GM19351 (cell line): Measurements from ENCODE around the gene ZNF213.
"Not testable (repeated sequence)": the region's sequence is repeated elsewhere in the genome, so short reads cannot be mapped to it uniquely, and the experiment has no call there.

Experiments
- ATAC-seq: cut with Tn5 transposase; IDR thresholded peaks from one replicate; pipeline ENCODE4 v1.9.1; 2021; ENCODE audit warnings: mild to moderate bottlenecking, moderate library complexity; ENCODE audit not compliant: unreplicated experiment

The ZNF213 gene

DNA sequence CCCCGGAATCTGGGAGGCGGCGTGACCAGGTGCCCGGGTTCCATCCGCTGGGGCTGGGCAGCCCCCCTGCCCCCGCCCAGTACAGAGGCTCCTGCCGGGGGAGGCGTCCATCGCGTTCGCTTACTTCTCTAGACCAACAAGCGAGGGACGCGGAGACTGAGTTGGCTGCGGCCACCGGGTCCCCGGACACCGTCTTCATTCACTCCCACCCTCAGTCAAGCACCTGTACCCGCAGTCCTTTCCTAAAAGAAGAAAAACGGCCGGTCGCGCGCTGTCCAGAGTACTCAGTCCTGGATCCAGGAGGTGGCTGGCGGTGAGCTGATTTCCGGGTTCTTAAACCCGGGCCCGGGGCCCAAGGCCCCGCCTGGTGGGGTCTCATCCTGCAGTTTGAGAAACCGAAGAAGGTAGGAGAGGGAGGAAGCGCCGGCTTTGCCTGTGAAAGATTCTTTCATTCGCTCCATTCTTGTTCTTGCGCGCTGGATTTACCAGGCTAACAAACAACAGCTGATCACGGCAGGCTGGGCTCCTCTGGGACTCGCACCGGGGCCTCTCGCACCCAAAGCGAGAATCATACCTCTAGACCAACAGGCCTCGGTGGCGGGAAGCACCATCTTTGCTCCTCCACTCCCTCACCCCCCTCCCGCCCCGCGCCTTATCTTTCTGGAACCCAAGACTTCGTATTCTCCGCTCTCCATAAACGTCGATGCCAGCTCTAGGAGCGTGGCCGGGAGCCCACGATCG lies 35.8 kb downstream of the ZNF213 start:
- ATAC-seq: no peak

DNA sequence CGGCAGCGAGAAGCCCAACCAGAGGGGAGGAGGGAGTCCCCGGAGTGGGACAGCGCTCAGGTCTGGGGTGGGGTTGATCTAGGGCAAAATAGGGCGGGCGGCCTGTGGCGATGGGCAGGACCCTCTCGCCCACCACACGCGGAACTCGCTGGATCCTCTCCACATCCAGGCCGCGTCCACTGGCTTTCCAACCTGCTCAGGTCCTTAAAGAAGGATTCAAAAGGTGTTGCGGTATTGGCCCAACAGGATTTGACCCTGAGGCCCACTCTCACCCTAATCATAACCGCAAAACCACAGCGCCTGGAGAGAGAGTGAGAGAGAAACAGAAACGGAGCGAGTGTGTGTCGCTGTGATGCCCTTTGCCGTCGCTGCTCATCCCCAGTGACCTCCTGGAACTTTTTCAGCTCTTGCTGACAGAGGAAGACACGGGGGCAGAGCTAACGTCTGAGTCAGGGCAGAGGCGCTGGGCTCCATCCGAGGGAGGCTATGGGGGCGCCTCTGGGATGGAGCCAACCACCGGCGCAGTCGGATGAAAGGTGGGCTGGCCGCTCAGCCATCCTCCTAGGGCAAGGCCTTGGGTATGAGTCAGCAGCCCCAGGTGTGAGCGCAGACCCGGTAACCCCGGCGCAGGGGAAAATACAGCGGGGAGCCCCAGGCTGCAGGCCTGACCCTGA lies 36.5 kb downstream of the ZNF213 start:
- ATAC-seq: no peak

DNA sequence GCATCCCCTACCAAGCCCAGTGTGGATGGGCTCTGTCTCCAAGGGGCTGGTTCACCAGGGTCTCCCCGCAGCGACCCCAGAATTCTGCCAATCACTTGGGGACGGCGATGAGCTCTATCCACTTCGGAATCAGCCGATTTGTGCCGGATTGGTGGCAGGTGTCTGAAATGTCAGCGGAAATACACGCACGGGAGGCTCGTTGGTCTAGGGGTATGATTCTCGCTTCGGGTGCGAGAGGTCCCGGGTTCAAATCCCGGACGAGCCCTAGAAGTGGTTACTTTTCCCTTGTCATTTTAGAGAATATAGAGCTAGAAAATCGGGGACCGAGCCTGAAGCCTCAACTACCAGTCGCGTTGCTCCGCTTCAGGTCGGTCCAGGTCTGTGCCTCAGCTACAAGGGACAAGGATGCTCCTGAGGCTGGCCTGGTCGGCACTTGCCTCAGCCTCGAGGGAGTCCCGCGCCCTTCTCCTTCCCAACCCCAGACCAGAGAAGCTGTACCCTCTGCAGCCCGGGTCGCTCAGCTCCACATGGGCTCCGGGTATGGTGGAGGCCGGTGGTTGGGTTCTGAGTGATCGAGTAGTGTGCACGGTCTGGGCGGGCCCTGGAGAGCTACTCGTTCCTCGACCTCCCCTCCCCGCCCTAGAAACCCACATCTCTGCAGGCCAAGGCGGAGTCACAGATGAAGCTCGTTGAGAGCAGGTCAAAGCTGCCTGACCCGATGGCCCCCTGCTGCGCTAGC lies 37.2 kb downstream of the ZNF213 start:
- no peak for ATAC-seq

DNA sequence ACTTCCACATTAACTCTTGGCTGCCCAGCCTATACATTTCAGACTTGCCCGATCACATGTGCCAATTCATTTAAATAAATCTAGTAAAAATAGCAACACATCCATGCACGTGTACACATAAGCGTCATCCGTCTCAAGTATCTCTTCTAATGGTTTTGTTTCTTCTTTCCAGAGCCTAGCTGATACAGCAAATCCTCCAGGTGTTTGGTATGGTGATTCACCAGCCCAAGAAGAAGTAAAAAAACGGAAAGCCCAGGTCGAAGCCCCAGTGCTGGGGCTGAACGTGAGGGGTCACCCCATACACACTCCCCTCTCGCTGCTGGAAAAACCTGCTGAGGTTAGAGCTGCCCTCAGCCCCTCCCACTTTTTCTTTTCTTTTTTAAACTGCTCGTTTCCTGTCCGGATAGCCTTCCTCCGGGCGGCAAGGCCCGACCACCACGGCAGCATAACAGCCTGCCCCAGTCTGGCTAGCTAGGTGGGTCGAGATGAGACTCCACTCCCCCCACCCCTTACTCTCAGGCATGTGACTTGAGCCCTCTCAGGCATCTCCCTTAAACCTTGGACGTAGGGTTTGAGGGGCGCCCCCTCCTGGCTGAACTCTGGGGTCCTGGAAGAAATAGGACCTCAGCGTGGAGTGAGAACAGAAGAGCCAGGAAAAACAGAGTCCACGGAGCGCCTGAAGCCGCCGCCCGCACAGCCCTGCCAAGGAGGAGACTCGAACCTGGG lies 39.2 kb downstream of the ZNF213 start:
- ATAC-seq: no peak

DNA sequence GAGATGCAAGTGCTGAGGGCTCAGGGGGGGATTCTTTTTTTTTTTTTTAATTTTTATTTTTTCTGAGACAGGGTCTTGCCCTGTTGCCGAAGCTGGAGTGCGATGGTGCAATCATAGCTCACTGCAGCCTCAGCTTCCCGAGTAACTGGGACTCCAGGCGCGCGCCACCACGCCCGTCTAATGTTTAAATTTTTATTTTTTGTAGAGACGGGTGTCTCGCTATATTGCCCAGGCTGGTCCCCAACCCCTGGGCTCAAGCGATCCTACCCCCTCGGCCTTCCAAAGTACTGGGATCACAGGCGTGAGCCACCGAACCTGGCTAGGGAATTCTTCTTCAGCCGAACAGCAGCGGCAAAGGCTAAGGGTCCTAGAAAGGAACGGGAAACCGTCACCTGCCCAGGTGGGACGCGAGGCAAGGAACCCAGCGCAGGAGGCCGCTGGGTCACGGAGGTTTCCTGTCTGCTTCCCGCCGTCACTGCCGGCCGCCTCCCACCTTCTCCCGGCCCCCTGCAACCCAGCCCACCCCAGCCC lies 39.9 kb downstream of the ZNF213 start:
- ATAC-seq: no peak

DNA sequence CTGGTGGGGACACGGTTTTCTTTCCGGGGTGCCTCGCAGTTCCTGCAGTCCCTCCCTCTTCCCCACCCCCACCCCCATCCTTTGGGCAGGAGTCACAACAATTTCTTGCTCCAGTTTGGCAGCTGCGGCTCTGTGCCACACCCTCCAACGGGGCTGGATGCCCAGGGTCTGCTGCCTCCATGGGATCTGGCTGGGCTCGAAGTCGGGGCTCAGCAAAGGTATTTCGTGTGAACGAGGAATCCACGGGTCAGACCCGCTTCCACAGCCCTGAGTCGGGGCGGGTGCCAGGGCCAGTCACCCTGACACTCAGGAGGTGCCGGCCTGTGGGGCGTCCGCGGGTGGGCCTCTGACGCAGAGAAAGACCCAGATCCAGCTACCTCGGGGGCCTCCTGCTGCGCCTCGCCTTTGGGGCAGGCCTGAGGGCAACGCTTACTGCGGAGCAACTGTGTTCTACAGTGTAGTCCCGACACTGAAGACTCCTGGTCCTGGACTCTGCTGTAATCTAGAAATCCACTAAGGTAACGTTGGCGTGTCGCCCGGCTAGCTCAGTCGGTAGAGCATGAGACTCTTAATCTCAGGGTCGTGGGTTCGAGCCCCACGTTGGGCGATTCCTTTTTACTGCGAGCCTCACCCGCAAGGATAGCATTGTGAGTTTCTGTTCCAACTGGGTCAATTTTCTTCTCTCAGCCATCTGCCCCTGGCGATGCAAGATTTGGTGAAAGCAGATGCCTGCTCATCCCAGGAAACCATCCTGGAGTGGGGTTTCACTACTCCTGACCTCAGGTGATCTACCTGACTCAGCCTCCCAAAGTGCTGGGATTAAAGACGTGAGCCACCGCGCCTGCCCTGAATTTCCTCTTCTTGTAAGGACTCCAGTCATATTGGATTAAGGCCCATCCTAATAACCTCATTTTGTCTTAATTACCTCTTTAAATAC lies 40.6 kb downstream of the ZNF213 start:
- no peak for ATAC-seq

DNA sequence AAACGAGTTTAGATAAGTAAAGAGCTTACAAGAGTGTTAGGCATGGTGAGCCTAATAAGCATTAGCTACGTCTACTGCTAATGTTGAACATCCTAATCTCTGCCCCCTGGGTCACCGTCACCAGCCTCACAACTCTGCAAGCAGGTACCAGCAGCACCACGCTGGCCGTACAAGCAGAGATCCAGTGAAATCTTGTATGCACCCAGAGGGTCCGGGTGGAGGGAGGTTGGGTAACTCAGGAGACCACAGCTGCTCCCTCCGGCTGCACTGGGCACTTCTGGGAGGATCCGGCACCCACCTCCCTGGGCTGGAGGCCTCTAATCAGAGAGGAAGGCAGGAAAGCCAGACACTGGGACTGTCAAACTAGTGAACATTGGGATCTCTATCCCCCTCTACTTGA lies 44.8 kb downstream of the ZNF213 start:
- ATAC-seq: no peak

DNA sequence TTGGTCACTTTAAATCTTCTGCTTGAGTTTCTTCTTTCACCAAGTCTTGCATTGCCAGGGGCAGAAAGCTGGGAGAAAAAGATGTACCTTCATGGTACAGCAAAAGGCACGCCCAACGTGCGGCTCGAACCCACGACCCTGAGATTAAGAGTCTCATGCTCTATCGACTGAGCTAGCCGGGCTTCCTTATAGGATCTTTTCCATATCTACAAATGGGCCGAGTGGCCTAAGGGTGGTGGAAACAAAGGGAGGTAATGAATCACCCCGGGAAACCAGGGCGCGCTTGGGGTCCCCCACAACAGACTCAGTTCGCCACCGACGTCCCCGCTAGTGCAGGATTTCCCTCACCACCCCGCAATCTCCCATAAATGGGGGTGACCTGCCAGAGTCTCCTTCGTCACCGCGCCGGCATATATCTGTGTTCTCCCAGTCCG lies 45.6 kb downstream of the ZNF213 start:
- no peak for ATAC-seq

DNA sequence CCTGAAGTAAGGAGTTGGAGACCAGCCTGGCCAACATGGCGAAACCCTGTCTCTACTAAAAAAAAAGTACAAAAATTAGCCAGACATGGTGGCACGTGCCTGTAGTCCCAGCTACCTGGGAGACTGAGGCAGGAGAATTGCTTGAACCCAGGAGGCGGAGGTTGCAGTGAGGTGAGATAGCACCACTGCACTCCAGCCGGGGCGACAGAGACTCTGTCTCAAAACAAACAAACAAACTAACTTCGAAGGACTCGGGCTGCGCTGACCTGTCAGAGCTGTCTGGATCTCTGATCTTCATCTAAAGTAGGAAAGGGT lies 47.4 kb downstream of the ZNF213 start:
- ATAC-seq: not testable (repeated sequence)

DNA sequence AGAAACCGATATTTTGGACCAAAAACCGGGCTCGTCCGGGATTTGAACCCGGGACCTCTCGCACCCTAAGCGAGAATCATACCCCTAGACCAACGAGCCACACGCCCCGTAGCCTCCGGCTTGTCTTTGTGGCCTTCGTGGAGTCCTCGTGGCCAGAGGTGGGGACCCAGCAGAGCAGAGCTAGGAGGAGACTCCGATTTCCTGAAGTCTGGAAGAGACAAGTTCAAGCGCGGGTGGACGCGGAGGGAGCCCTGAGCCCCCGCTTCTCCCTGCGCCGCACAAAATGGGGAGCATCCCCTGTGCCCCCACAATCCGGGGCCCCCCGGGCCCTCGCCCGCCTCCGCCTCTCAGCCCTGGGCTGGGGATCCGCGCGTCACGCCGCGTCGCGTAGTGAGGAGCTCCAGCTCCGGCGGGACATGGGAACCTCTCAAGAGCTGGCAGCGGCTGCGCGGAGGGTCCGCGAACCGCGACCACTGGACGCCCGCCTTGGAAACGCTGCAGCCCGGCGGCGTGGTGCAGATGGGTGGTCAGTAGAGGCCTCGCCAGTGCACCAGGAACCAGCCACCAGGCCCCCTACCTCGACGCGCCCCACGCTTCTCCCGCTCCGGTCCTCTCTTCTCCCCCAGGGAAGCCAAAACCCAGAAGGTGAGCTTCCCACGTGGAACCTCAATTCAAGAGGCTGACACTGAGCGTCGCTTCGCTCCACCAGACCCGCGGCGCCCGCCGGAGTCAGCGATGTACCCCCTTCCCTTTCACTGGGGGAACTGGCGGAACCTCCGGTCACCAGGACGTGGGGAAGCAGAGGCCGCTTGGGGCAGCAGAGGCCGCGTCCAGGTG lies 48.0 kb downstream of the ZNF213 start:
- ATAC-seq: no peak

DNA sequence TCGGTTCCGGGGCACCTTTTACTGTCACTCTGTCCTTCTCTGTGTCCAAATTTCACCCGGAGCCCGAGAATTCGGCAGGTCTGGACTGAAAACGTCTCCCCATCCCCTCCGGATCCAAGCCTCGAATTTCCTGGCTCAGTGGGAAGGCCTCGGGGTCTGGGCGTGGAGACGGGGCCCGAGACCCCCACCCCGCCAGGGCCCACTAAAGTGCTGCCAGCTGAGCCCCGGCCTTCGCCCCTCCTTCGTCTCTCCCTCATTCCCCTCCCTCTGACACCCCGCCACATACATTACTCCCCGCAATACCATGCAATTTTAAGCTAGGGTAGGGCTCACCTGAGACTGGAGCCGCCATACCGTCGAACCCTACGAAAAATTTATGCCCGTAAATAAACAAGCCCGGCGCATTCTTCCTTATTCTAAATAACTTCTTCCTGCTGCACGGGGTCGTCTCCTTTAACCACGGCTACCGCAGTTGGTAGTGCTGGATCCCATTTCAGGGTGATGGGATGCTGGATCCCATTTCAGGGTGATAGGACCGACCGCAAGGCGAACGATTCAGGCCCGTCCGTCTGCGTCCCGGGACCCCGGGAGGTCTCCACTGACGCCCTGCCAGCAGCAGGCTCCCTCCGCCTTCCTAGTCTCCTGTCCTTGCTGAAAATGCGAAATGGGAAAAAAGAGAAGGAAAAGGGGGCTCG lies 48.8 kb downstream of the ZNF213 start:
- ATAC-seq: no peak

DNA sequence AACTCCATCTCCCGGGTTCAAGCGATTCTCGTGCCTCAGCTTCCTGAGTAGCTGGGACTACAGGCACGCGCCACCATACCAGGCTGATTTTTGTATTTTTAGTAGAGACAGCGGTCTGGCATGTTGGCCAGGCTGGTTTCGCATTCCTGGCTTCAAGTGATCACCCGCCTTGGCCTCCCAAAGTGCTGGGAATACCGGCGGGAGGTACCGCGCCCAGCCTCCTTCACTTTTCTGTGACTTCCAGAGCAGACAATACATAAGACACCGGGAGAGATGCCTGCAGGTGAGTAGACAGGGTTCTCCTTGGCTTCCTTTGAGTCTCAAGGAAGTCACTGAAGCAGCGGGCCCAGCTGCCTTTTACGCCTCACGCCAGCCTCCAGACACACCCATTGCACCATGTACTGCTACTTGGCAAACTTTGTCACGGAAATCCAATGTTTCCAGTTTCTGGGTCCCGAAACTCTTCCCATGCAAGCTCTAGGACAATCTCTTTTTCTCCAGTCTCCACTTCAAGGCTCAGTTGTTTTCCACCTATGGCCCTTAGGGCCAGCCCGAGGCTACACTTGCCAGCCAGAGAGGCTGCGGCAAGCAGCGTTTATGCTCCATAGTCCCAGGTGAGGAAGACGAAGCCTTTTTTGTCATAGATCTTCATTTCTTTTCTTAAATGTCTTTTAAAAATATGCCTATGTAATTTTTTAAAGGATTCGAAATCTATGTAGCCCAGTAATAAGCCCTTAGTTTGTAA lies 52.3 kb downstream of the ZNF213 start:
- ATAC-seq: no peak

DNA sequence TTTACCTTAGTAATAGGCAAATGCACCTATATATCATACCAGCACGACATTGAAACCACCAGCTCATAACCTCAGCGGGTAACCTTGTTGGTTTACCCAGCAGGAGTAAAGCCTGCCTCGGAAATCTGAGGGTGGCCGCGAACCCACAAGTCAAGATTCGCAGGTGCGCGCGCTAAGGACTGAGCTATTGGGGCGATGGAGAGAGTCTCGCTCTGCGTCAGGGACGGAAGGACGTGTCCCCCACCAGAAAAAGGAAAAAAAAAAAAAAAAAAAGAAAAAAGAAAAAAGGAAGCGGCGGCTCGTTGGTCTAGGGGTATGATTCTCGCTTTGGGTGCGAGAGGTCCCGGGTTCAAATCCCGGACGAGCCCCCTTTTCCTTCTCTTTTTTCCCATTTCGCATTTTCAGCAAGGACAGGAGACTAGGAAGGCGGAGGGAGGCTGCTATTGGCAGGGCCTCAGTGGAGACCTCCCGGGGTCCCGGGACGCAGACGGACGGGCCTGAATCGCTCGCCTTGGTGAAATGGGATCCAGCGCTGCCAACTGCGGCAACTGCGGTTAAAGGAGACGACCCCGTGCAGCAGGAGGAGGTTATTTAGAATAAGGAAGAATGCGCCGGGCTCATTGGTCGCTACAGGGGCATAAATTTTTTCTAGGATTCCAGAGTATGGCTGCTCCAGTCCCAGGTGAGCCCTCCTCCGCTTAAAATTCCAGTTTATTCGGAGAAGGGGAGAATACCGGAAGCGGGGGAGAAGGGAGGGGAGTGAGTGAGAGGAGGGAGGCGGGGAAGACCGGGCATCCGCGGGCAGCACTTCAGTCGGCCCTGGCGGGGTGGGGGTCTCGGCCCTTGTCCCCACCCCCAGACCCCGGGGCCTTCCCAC lies 53.2 kb downstream of the ZNF213 start, which contains the start of gene OR1F1:
OR1F1 (plus strand) TSS at position 407 of the 877 bp plus-strand sequence.
- ATAC-seq: no peak

DNA sequence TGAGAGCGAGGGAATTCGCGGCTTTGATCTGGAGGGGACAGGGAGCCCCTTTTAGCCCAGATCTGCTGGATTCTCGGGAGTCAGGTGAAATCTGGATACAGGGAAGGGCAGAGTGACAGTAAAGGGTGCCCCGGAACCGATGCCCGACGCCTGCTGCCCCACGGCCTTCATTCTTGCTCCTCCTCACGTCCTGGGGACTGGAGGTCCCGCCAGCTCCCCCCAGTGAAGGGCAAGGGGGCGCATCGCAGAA lies 53.8 kb downstream of the ZNF213 start:
- ATAC-seq: no peak

DNA sequence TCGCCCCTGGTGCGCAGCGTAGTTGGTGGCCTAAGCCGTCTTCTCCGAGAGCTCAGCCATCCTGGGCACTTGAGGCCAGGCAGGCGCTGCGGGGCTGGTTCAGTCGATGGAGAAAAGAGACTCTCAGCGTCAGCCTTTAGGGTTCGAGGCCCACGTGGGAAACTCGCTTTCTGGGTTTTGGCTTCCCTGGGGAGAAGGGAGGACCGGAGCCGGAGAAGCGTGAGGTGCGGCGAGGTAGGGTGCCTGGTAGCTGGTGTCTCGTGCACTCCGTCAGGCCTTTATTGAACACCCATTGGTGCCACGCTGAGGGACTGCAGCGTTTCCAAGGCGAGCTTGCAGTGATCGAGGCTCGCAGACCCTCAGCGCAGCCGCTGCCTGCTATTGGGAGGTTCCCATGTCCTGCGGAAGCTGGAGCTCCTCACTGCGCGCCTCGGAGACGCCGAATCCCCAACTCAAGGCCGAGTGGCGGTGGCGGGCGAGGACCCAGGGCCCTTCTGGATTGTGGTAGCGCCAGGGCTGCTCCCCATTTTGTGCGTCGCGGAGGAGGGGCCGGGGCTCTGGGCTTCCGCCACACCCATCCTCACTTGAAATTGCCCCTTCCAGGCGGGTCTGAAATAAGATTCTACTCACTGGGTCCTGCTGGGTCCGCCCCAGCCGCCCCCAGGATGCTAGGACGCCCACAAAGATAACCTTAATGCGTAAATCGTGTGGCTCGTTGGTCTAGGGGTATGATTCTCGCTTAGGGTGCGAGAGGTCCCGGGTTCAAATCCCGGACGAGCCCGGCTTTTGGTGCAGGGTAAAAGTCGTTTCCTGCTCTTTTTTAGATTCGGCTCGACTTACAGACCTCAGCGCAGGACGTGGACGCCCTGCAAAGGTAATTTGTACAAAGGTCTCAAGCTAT lies 54.3 kb downstream of the ZNF213 start:
- ATAC-seq: no peak

DNA sequence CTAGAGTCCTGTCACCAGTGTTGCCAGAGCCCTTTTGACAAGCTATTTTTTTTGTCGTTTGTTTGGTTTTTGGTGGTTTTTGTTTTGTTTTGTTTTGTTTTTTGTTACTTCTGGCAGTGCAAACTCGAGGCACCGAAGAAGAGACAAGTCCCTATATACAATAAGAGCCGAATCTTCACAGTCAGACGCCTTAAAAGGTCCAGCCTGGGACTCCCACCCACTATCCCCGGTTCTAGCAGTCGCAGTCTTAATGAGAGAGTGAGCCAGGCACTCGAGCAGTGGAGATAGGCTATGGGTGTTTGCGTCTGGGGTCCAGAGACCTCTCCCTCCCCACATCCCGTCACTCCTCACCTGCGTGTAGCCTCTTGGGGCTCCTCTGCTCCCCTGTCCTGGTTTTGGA lies 55.0 kb downstream of the ZNF213 start:
- ATAC-seq: no peak
